CD4-positive, alpha-beta T cell treated with Interleukin-15 for 4 hours (primary cell): ENCODE results near the gene PLPPR1.
"Not testable (repeated sequence)": the region's sequence is repeated elsewhere in the genome, so short reads cannot be mapped to it uniquely, and the experiment has no call there.

Source experiments
- DNase-seq: peaks from one replicate; pipeline ENCODE4 v3.0.0-alpha.2; 2020; ENCODE audit warnings: low spot score

The PLPPR1 gene

GRCh38 chr9:101126556-101126955 lies 98.0 kb downstream of the PLPPR1 start:
- no peak for DNase-seq

- DNase-seq: not testable (repeated sequence)
Measured at GRCh38 chr9:101127369-101127768, 98.8 kb downstream of the PLPPR1 start.

- no peak for DNase-seq
Measured at GRCh38 chr9:101128623-101129022, 100.1 kb downstream of the PLPPR1 start.

GRCh38 chr9:101130054-101130453 lies 101.5 kb downstream of the PLPPR1 start:
- no peak for DNase-seq

GRCh38 chr9:101131326-101131725 lies 102.8 kb downstream of the PLPPR1 start:
- DNase-seq: no peak

GRCh38 chr9:101132801-101133200 lies 104.3 kb downstream of the PLPPR1 start:
- no peak for DNase-seq

GRCh38 chr9:101138509-101138908 lies 110.0 kb downstream of the PLPPR1 start:
- no peak for DNase-seq

GRCh38 chr9:101139082-101139481 lies 110.6 kb downstream of the PLPPR1 start:
- DNase-seq: no peak

GRCh38 chr9:101140764-101141163 lies 112.2 kb downstream of the PLPPR1 start:
- no peak for DNase-seq

GRCh38 chr9:101146508-101146907 lies 118.0 kb downstream of the PLPPR1 start:
- no peak for DNase-seq

- DNase-seq: no peak
Measured at GRCh38 chr9:101148344-101148743, 119.8 kb downstream of the PLPPR1 start.

GRCh38 chr9:101158361-101158760 lies 129.8 kb downstream of the PLPPR1 start:
- no peak for DNase-seq

GRCh38 chr9:101162231-101162630 lies 133.7 kb downstream of the PLPPR1 start:
- DNase-seq: no peak

- DNase-seq: no peak
Measured at GRCh38 chr9:101165131-101165530, 136.6 kb downstream of the PLPPR1 start.

- DNase-seq: no peak
Measured at GRCh38 chr9:101167490-101168134, 139.1 kb downstream of the PLPPR1 start.

- DNase-seq: no peak
Measured at GRCh38 chr9:101172616-101173015, 144.1 kb downstream of the PLPPR1 start.

- no peak for DNase-seq
Measured at GRCh38 chr9:101173907-101174306, 145.4 kb downstream of the PLPPR1 start.

- no peak for DNase-seq
Measured at GRCh38 chr9:101176384-101176783, 147.9 kb downstream of the PLPPR1 start.

- DNase-seq: no peak
Measured at GRCh38 chr9:101184813-101185278, 156.3 kb downstream of the PLPPR1 start.

- DNase-seq: no peak
Measured at GRCh38 chr9:101191723-101192122, 163.2 kb downstream of the PLPPR1 start.

GRCh38 chr9:101197026-101197425 lies 168.5 kb downstream of the PLPPR1 start:
- DNase-seq: no peak

GRCh38 chr9:101200852-101201251 lies 172.3 kb downstream of the PLPPR1 start:
- DNase-seq: no peak

GRCh38 chr9:101201630-101202029 lies 173.1 kb downstream of the PLPPR1 start:
- no peak for DNase-seq

- no peak for DNase-seq
Measured at GRCh38 chr9:101209670-101210069, 181.1 kb downstream of the PLPPR1 start.
